ENCODE data around the gene DCTPP1.
"Not testable (repeated sequence)": the region's sequence is repeated elsewhere in the genome, so short reads cannot be mapped to it uniquely, and the experiment has no call there.

DCTPP1 gene

DNA sequence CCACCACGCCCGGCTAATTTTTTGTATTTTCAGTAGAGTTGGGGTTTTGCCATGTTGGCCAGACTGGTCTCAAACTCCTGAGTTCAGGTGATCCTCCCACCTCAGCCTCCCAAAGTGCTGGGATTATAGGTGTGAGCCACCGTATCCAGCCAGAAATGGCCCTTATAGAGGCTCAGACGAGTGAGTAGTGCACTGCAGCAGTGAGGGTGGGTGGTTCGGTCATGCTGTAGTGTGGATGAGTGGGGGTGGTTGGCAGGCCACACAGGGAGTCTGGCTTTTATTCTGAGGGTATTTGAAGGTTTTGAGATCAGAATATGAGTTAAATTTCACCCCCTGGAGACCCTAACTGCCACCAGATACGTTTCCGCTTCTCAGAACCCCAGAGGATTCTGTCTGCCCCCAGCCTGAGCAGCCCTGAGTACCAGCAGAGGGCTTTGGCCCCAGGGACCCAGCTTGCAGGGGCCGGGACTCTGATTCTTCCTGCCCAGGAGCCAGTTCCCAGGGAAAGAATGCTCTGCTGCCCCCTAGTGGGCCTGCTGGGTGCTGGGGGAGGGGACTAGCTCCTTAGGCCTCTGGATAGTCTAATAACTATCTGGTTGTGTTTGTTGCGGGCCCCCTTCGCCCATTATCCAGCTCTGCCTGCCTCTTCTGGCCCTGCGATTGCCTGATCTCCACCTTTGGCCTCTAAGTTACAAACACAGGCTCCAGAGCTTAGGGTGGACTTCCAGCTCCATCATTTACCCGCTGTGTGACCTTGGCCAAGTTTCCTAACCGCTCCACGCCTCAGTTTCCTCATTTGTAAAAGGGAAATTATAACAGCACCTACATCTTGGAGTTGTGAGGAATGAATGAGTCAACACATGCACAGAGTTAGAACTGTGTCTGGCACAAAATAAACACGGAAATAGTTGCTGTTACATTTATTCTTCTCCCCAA lies 20.4 kb downstream of the DCTPP1 start:
- peak; percentile 94 for DNase-seq

DNA sequence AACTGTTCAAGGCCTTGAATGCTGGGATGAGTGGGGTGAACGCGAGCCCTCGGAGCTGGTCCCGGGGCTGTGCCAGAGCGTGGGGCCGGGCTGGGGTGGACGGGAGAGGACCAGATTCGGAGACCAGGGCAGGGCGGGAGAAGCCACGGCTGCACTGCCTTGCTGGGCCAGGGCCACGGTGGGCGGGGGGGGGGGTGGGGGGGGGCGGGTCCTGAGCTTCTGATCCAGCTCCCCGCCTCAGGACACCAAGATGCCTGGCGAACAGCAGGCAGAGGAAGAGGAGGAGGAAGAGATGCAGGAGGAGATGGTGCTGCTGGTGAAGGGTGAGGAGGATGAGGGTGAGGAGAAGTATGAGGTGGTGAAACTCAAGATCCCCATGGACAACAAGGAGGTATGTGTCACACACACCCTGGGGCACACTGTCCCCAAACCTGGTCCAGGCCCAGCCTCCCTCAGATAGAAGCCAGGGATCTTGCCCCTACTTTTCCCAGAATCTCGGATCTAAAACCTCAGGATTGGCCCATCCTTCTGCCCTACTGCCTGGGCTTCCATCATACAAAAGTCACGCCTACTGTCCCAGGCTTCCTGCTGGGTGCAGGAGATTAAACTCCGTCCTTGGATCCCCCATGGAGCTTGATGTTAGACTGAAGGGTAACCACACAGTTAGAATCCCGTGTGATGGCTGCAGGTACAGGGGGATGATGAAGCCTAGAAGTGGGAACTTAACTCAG lies 21.9 kb downstream of the DCTPP1 start:
- no peak for DNase-seq

DNA sequence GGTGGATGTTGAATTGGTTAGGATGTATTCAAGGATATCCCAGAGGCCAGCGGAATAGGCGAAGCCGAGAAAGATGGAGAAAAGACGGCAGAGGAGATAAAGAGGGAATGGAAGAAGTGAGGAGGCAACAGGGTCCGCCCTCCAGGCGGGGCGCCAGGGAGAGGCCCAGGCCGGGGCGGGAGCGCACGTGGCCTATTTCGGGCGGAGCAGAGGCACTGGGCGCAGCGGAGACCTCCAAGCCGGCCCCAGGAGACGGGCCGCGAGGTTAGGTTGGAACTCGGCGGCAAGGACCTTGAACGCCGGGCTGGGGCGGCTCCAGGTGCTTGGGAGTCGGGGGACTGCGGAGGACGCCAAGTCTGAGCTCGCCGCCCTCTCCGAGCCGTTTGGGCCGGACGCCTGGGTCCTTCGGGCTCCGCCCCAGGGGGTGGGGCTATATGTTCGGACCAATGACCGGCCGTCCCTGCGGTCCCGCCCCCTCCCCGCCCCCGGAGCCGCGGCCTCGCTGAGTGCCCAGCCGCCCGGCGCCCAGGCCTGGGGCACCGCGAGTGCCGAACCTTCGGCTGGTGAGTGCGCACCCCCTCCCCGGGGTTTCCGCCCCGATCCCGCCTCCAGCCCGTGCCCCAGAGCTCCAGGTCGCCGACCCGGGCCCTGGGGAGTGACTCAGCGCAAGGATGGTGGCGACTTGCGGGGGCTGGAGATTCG lies 22.6 kb downstream of the DCTPP1 start, which contains the start of gene ZNF771:
ZNF771 (plus strand) TSS at position 505 of the 702 bp plus-strand sequence. CDS start 448 bp downstream, outside the sequence.
- peak; percentile 96 for DNase-seq

DNA sequence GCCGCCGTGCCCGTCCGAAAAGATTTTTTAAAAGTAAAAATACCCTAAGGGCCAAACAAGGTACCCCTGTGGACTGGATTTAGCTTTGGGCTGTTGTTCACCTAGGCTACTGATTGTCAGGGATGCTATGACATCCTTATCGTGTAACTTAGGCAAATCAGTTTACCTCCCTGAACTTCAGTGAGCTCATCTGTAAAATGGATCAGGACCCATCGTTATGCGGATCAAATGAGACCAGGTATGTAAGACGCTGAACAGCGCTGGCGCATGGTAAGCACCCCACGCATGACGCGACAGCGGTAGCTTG lies 23.1 kb downstream of the DCTPP1 start:
- DNase-seq, result no peak

DNA sequence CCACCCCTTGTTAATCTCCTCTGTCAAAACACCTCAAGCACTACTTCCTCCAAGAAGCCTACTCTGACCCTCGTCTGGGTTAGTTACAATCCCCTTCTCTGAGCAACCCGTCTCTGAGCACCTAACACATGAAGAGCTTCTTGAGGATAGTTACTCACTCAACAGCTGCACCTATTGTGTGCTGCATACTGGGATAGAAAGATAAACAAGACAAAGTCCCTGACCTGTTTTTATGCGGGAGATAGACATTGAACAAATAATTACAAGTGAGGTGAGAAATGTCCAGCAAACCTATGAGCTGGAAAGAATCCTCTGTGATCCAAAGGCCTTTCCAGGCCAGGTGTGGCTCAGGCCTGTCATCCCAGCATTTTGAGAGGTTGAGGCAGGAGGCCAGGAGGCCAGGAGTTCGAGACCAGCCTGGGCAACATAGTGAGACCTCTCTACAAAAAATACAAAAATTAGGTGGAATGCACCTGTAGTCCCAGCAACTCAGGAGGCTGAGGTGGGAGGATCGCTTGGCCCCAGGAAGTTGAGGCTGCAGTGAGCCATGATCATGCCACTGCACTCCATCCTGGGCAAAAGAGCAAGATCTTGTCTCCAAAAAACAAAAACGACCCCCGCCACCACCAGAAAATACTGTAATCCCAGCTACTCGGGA lies 27.9 kb downstream of the DCTPP1 start:
- no peak for DNase-seq

DNA sequence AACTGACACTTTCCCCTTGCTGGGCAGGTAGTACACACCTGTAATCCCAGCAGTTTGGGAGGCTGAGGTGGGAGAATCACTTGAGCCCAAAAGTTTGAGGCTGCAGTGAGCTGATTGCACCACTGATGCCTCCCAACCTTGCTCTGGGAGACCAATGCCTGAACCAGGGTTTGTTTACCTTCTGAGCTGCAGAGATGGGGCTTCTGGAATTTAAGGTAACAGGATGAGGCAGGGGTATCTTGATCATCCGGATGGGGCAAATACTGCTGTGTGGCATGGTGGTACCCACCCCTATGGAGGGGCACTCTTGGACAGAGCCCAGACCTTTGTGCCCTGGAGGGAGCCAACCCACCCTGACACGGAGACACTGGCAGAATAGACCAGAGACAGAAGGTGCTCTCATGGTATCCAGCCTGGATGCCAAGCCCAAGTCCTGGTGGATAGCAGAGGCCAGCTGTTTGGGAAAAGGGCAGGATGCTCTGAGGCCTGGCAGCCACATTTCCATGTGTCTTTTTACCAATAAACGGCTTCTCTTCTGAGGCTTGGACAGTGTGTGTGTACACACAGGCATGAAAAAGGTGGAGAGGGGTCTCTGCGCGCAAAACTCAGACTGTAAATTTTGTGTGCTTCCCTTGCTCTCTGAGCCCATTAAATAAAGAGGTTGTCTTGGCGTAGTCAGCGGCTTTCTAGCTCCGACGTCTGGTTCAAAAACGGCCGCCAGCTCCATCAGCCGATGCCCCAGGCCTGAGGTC lies 30.2 kb downstream of the DCTPP1 start:
- no peak for DNase-seq

DNA sequence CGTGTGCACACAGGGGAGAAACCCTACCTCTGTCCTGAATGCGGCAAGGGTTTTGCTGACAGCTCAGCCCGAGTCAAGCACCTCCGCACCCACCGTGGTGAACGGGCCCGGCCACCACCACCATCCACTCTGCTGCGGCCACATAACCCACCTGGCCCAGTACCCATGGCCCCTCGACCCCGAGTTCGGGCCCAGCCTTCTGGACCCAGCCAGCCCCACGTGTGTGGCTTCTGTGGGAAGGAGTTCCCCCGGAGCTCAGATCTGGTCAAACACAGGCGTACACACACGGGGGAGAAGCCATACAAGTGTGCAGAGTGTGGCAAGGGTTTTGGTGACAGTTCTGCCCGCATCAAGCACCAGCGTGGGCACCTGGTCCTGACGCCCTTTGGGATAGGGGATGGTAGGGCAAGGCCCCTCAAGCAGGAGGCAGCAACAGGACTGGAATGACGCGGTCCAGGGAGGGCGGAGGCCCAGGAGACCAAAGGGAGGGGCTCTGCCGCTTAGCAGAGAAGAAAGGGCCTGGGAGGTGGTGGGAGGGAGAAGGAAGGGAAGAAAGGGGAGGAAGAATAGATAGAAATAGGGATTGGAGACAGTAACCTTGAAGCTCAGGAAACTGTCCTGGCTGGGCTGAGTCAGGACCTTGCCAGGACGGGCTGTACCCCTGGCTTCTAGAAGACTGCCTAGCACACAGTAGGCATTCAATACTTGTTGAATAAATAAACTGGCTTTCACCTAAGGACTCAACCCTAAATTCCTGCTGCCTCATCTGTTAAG lies 31.0 kb downstream of the DCTPP1 start:
- no peak for DNase-seq

DNA sequence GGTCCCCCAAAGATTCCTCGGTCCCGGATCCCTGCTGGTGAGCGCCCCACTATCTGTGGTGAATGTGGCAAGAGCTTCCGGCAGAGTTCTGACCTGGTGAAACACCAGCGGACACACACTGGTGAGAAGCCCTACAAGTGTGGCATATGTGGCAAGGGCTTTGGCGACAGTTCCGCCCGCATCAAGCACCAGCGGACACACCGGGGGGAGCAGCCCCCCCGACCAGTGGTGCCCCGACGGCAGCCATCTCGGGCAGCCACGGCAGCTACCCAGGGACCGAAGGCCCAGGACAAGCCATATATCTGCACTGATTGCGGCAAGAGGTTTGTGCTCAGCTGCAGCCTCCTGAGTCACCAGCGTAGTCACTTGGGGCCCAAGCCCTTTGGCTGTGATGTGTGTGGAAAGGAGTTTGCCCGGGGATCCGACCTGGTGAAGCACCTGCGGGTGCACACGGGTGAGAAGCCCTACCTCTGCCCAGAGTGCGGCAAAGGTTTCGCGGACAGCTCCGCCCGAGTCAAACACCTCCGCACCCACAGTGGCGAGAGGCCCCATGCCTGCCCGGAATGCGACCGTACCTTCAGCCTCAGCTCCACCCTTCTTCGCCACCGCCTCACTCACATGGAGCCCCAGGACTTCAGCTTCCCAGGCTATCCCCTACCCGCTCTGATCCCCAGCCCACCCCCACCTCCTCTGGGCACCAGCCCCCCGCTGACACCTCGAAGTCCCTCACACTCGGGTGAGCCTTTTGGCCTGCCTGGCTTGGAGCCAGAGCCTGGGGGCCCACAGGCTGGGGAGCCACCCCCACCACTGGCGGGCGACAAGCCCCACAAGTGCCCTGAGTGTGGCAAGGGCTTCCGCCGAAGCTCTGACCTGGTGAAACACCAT lies 31.8 kb downstream of the DCTPP1 start:
- DNase-seq, result no peak

DNA sequence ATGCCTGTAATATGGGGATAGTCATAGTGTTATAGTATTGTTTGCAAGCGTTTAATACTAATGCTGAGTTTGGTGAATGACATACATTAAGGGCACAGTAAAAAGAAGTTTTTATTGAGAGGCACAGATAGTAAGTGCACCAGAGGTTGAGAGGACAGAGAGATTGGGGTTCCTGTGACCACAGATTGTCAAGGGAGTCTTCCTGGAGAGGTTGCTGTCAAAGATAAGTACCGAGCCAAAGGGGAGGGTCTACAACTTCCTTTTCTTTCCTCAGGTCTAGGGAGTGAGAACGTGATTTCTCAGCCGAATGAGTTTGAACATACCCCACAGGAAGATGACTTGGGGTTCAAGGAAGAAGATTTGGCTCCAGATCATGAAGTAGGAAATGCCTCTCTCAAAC lies 32.8 kb downstream of the DCTPP1 start:
- DNase-seq, result no peak

DNA sequence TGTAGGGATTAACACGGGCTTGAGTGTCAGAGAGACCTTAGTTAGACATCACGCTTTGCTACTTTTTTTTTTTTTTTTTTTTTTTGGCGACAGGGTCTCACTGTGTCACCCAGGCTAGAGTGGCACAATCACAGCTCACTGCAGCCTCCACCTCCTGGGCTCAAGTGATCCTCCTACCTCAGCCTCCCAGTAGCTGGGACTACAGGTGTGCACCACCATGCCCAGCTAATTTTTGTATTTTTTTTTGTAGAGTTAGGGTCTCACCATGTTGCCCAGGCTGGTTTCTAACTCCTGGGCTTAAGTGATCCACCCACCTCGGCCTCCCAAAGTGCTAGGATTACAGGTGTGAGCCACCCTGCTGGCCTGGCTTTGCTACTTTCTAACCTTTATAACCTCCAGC lies 33.2 kb downstream of the DCTPP1 start:
- DNase-seq, result not testable (repeated sequence)

DNA sequence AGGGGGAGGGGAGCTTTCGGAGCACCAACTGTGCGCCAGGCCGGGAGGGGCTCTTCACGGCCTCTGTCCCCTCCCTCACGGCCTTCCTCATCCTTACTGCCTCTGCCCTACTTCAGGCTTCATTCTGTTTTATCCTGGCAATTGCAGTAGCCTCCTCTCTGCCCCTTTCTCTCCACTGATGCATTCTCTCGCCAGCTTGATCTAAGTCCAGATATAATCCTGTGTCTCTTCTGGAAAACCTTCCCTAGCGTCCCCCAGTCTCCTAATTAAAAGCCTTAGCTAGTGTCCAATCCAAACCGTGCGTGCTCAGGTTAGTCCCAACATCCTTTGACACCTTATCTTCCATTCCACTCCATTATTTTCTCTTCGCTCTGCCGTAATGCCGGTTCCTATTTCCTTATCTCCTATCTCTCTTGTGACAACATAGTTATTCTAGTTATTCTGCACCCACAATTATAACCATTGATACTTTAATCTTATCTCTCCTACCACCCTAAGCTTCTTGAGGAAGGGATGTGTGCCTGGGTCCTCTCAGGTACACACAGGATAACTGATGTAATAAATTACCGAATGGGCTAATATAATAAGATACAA lies 33.7 kb downstream of the DCTPP1 start:
- no peak for DNase-seq

DNA sequence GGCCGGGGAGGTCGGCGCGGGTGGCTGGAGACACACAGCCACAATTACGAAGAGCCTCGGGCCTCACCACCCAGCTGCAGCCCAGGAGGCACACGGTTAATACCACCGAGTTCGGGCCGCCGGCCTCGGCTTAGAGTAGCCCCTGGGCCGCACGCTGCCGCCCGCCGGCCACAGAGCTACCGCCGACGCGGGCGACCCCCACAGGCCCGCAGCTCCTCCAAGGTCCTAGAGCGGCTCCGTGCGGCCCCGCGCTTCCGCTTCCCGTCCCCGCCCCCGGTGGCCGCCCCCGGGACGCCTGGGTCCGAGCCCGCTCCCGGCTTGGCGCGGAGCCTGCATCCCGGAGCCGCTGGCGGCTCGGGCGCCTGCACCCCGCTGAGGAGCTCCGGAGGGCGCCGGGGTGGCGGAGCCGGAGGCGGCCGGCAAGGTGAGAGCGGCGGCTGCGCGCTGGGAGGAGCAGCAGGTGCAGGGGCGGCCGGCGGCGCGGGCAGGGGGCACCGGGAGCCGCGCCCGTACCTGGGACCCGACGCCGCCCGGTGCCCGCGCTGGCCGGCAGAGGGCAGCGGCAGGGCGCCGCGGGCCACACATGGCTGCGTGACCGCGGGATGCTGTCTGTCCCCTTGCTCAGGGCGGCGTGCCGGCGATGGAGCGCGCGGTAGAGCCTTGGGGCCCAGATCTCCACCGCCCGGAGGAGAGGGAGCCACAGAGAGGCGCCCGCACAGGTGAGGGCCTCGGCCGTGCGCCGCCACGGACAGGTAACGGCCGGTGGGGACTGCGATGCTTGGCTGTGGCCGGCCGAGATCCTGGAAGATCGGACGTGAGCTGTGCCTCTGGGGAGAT lies 34.5 kb downstream of the DCTPP1 start, which contains the start of gene ZNF48:
ZNF48 (plus strand) TSS at position 266 of the 837 bp plus-strand sequence; CDS start at position 641, 375 bp downstream.
- DNase-seq, result peak; percentile 66

DNA sequence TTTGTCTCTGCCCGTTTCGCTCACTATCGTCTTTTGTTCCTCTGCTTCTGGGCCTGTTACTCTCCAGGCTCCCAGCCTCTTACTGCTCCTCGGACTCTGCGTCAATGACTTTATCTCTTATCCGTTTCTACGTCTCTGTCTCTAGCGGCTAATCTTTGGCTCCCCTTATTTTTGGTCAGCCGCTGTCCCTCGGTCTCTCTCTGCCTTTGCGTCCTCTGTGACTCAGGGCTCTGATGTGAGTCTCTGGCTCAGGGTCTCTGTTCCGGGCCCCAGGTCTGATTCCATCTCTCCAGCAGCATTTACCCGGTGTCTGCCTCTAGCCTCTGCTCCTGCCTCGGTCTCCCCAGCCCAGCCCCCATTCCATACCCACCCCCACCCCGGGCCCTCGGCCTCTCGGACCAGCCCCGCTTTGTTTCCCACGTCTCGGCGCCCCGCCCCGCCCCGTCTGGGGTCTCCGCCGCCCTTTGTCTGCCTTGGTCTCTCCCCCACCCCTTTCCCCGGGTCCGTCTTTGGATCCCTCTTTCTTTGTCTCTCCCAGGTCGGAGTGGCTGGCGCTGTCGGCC lies 35.2 kb downstream of the DCTPP1 start:
- no peak for DNase-seq

DNA sequence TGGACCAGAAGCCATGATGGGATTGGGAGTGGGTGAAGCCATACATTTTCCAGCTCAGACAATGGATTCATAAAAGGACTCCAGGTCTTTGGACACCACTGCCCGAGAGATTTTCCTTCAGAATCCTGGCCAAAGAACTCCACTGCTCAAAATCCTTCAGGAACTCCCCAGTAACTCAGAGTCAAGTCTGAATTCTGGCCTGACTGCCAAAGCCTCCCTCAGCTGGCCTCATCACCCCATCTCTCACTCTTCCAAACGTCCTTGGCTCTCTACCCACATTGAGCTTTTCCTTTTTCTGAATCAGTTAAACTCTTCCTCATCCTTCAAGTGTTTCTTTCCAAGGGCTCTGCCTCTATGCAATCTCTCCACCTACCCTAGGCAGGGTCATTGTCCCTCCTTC lies 46.3 kb downstream of the DCTPP1 start:
- no peak for DNase-seq

DNA sequence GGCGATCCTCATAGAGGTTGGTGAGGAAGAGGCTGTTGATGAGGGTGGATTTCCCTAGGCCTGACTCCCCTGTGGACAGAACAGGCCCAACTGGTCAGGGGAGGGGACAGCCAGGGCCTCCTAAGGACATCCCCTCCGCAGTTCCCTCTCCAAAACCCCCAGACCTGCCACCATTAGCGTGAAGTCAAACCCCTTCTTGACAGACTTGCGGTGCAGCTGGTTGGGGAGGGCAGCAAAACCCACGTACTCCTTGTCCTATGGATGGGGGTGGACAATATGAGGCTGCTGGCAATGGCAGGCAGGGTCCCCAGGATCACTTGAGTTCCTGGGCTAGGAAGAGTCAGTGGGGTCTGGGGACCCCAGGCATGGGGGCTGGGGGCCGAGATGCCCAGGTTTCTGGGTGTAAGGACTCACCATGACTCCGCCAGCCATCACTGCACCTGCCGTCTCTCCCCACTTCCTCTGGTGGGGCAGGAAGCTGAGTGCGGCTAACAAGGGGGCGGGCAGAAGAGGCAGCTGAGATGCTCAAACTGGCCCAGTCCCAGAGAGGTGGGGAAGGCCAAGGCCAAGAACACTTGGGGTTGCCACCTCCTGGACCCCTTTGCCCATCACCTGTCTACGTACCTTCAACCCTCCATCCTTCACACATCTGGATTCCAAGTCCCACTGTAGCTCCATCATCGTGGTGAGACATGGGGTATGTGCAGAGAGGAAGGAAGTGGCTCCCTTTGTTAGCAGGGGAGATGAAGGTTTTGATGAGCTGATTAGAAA lies 47.5 kb downstream of the DCTPP1 start, which contains the start of gene SEPTIN1:
SEPTIN1 (minus strand) TSS at position 451 of the 771 bp plus-strand sequence; CDS start at position 432, 19 bp downstream.
- peak; percentile 90 for DNase-seq

DNA sequence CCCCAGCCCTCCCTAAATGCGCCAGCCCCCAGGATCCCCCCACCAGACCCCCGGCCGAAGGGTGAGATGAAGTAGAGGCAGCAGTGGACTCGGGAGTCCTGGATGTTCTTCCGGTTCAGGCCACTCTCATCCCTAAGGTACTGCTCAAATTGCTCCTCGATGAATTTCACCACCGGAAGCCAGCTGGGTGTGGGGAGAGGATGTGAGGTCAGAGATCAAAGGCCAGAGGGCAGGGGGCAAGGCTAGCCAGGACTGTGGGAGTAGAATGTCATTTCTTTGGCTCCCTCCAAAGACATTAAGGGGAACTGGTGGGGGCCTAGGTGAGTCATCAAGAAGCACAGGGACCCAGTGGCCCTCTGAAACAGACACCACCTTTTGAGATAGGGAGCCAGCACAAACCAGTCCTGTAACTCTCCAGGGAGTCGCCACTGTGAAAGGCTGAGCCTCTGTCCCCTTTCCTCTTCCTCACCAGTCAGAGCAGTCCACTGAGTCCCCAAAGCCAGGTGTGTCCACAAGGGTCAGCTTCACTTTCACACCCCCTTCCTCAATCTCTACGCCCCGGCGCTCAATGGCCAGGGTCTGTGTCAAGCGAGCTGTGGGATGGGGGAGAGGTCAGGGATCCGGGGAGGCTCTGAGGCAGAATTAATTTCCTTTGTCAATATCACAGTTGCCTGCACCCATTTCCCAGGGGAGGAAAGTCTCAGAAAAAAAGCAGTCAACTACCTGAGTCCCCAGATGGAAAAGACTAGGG lies 48.4 kb downstream of the DCTPP1 start:
- peak; percentile 76 for DNase-seq

DNA sequence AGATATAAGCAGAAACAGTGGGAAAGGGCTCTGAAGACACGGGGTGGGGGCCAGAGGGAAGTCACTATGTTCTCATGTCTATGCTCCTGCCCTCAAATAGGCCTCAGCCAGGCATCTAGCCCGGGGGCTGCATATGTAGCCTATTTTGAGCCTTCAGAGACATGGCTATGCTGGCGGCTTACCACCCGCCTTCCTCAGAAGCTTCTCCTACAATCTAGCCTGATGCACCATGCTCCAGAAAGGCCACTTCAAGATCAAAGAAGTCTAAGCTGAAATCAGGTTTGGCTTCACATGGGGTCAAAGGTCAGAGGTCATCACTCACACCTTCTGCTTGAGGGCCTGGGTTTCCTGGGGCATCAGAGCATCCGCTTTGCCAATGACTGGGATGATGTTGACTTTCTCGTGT lies 49.0 kb downstream of the DCTPP1 start:
- no peak for DNase-seq
